Myocyte (in vitro differentiated cells): ENCODE measurements around the gene CAMKMT. TPM values are rescaled to one million over a fixed set of nuclear protein-coding genes. Genes with fewer than 3 reads are reported as not detected.

ENCODE experiments used
- DNase-seq: peaks from one replicate; pipeline ENCODE4 v3.0.0-alpha.2; 2012; ENCODE audit warnings: low read depth
- total RNA-seq: library from RNA; depleted of rRNA; stranded (reverse); fragments of >200 nt; gene quantifications from 2 replicates; pipeline ENCODE4 v1.2.3, GENCODE V29; 2014

Gene CAMKMT
- total RNA-seq, 1 donor from 2014 or later = 12.2 TPM

DNA sequence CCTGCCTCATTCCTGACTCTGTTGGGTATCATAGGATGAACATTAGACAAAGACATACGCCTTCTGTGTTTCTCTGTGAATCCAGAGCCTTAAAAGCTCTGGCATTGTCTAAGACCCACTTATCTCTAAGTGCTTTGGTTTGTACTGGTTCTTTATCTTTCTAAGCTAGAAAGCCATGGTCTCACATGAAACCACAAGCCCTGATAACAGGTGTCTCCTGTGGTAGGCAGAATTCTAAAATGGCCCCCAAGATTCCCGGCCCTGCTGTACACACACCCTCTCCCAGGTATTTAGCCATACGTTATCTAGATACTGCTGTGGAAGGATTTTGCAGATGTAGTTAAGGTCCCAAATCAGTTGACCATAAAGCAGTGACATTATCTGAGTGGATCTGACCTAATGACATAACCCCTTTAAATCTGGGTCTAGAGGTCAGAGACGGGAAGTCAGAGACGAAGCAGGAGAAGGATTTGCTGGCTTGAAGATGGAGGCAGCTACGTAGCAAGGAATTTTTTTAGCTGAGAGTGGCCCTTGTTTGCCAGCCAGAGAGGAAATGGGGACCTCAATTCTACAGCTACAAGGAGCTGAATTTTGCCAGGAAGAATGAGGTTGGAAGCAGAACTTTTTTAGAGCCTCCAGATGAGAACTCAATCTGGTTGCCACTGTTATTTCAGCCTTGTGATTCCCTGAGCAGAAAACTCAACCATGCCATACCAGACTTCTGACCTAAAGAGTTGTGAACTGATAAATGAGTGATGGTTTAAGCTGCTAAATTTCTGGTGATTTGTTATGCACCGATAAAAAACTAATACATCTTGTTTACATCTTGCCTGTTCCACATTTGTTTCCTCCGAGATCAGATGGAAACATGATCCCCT lies 186.7 kb downstream of the CAMKMT start:
- no peak for DNase-seq

DNA sequence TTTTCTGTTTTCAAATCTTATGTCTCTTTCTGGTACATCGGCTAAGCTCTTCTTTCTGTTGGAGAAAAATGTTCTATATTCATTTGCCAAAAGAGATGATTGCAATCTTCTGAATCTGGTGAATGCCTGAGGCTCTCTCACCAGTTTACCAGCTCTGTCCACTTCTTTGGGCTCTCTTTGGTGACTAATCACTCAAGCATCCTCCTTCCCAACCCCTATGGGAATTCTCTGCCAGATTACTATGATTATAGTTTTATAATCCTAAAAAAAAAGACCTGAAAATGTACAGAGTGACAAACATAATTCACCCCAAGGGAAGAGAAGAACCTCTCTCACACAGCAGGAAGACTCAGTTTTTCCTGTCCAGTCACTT lies 187.3 kb downstream of the CAMKMT start:
- DNase-seq = peak; percentile 75

DNA sequence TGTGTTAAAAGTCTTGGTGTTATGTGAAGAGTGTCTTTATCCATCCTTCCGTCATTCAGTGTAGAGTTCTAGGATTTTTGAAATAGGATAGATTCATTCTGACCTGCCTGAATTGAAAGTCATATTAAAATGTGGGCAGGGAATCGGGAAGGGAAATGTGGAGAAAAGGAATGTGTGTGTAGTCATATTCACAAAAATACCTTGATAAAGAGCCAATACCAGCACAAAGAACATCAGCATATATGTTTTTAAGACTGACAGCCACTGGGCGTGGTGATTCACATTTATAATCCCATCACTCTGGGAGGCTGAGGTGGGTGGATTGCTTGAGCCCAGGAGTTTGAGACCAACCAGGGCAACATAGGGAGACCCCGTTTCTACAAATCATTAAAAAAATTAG lies 188.1 kb downstream of the CAMKMT start:
- DNase-seq = no peak

DNA sequence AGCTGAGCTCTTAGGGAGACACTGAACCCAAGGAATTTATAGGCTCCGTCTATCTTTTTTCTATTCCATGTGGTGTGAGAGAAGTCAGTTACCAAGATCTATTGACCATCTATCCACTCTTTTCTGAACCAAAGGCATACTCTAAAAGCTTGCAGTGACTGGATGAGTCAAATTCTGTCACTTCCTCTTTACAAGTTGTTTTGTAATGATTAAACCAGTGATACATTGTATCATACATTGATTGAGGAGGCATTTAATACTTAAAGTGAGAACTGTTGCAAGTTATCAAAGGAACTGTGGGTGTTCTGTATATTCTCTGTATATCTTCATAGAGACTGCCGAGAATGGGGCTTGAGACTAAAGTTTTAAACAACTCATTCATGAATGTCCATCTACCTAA lies 188.8 kb downstream of the CAMKMT start:
- no peak for DNase-seq

DNA sequence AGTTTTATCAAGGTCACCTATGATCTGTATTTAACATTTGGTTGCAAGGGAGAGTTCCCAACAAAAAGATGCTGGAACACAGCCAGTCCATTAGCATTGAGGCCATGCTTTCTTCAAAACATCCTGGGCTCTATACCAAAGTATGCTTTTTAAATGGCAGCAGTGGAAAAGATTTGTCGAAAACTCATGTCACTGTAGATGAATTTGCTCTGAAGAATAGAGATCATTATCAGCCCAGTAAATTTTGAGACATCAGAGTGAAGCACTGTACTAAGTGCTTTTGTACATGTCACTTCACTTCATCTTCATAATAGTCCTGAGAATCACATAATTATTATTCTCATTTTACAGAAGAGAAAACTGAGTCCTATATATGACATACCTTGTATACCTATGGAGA lies 189.8 kb downstream of the CAMKMT start:
- no peak for DNase-seq

DNA sequence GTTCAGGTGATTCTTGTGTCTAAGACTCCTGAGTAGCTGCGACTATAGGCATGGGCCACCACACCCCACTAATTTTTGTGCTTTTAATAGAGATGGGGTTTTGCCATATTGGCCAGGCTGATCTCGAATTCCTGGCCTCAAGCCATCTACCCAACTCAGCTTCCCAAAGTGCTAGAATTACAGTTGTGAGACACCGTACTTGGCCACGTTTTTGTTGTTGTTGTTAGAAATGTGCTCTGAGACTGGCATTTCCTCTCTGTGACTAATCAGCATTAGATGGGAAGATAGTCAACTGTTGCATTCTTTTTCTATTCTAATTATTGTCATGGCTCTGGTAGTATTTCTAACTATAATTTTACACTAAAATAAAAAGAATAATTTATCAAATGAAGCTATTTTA lies 191.7 kb downstream of the CAMKMT start:
- peak; percentile 80 for DNase-seq

DNA sequence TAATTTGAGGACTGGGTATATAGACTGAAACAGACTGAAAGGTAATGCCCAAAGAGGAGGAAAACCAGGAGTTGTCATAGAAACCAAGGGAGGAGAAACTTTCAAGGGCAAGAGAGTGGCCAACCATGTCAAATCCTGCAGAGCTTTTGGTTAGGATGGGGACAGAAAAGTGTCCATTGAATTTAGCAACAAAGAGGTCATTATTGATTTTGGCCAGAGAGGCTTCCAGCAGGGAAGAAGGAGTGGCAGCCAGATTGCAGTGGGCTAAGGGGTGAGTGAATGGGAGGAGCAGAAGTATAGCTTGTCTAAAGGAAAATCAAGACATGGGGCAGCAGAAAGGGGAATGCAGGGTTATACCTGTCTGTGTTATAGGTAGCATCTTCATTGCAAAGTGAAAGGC lies 194.0 kb downstream of the CAMKMT start:
- DNase-seq = no peak

DNA sequence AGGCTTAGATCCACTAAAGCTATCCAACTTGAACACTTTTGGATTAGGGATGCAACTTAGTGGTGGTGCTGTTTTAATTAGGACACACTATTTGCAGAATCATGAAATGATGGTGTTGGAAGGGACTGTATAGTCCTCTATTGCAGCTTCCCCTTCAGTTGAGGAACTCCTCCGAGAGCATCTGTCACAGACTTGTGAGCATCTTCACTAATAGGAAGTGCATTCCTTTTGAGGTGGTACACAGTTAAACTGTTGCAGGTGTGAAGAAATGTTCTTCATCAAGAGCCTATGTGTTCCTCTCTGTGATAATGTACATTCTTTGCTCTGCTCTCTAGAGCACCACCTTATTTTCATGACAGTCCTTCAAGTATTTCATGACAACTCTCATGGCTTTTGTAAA lies 197.4 kb downstream of the CAMKMT start:
- no peak for DNase-seq

DNA sequence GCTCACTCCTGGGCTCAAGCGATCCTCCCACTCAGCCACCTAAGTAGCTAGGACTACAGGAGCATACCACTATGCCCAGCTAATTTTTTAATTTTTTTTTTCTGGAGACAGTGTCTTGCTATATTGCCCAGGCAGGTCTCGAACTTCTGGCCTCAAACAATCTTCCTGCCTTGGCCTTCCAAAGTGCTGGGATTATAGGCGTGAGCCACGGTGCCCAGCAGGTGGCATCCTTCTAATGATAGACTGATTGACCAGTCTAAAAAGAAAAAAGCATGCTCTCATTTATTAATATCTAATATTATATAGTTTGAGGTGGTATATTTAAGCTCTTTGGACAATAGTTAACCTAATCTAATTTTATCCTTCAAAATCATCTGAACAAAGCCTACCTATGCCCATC lies 198.6 kb downstream of the CAMKMT start:
- DNase-seq = no peak

DNA sequence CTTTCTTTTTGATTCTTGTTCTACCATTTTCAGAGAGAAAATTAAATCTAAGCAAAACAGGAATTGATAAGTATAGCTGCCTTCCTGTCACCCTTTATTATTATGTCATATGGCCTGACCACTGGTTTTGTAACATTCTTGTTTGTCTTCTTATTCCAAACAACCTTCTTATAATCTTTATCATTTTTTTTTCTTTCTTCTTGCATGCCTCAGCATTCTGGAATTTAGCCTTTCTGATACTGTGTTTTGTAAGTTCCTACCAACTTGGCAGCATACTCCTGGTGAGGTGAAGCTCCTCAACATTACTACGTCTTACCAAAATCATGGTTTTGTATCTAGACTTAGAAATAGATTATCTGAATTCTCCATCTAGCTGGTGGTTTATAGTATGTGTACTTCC lies 199.2 kb downstream of the CAMKMT start:
- DNase-seq = no peak

DNA sequence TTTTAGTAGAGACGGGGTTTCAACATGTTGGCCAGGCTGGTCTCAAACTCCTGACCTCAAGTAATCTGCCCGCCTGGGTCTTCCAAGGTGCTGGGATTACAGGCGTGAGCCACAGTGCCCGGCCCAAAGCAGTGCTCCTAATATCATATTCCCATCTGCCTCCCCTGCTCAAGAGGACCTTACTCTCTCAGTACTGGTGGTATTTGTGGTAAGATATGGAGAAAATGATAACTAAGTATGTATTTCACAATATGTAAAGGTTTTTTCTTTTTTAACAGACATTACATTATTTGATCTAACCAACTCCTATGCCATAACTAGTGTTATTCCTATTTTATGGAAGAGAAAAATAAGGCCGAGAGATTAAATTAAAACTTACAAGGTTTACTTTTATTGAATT lies 201.0 kb downstream of the CAMKMT start:
- no peak for DNase-seq

DNA sequence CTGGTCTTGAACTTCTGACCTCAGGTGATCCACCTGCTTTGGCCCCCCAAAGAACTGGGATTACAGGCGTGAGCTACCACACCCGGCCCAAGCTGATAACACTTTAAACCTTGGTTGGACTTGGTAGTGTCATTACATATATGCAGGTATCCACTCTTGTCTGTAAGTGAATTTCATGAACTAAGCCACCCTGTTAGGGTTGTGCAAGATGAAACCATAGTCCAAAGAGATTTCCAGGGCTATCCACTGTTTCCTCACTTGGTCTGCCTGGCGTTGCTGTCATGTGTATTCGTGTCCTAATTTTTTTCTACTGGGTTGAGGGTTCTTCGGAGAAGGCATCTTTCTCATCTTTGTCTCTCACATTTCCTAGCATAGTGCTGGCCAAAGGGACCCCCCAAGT lies 203.0 kb downstream of the CAMKMT start:
- DNase-seq = no peak

DNA sequence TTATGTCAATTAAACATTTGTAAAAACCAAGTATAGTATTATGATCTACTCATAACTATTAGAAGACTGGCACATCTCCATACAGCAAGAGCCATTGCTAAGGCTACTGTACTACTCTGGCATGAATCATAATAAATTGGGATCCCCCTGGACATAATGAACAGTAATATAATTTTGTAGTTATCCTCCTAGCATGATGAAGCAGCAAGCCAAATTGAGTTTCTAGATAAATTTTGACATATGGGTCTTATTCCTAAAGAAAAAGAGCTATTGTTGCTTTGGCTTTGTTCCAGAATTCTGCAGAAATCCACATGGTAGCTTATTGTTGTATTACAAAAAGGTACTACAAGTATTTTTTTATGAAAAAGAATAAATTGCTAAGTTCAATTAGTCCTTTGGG lies 204.3 kb downstream of the CAMKMT start:
- DNase-seq = no peak

DNA sequence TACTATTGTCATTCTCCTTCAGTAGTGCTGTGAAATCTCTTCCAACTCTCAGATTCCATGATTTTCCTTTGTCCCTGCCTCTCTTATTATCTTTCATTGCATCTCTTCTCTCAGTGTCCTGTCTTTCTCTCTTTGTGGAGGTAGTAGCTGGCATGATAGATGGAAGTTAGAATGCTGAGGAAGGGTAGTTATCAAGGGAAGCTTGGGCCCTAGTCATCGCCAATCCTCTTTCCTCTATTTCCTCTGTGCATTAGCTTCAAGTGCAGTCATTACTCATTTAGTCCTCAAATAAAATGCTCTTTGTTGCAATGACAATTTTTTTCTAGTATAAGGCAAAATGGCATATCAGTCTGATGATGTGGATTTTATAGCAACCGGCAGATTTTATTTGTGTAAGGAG lies 207.7 kb downstream of the CAMKMT start:
- no peak for DNase-seq

DNA sequence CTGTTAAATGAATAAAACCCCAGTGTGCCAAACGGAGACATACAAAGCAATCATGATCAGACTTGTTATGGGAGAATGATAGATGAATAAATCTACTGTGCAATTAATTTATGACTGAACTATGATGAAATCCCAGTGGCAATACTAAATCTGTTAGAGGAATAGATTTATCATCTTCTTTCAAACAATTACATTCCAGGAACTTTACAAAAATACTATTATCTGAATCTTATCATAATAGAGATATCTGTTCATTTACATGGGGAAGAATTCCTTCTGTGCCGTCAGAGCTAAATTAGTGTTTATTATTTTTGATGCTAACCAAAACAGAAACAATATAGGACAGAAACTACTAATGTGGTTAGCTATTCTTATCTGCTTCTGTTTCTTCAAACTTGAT lies 208.5 kb downstream of the CAMKMT start:
- no peak for DNase-seq

DNA sequence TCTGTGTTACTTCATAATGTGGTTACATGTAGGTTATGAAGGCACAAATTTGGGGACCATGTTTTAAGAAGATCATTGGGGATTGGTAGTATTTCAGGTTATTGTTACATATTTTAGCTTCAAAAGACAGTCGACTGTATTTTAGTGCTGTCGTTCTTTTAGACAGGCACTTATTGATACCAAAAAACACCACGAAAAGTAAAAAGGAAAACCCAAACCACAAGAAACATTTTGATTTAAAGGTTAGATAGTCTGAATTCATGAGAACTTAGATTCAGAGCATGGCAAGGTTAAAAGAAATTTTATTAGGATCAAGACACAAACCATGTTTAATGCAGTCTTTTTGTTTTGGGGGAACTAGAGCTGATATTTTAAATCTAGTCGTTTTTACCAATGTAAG lies 209.0 kb downstream of the CAMKMT start:
- no peak for DNase-seq

DNA sequence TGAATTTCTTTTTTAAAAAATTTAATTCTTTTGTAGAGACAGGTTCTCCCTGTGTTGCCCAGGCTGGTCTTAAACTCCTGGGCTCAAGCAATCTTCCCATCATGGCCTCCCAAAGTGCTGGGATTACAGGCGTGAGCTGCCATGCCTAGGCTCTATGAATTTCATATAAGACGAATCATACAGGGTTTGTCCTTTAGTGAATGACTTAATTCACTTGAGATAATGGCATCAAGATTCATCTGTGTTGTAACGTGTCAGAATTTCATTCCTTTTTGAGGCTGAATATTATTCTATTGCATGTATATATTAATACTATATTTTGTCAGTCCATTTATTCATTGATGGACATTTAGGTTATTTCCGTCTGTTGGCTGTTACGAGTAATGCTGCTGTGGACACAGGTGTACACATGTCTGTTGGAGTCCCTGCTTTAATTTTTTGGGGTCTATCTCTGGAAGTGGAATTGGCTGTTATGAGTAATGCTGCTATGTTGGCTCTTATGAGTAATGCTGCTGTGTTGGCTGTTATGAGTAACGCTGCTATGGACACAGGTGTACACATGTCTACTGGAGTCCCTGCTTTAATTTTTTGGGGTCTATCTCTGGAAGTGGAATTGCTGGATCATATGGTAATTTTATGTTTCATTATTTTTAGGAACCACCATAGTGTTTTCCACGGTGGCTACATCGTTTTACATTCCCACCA lies 210.6 kb downstream of the CAMKMT start:
- DNase-seq = peak; percentile 66

DNA sequence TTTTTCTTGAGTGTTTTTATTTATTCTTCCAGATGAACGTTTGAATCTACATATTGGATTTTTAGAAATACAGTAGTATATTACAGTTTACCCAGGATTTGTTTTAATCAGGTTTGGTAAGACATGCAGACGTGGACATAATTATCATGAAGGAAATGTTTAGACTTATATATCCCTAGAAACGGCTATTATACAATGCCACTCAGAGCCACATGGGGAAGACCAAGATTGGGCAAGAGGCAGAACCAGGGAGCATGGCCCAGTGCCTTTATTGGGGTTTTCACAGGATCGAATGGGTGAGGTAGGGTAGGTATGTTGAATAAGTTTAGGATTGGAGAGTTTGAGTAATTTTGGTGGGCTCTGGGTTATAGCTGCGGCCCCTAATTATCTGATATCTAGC lies 212.2 kb downstream of the CAMKMT start:
- DNase-seq = no peak

DNA sequence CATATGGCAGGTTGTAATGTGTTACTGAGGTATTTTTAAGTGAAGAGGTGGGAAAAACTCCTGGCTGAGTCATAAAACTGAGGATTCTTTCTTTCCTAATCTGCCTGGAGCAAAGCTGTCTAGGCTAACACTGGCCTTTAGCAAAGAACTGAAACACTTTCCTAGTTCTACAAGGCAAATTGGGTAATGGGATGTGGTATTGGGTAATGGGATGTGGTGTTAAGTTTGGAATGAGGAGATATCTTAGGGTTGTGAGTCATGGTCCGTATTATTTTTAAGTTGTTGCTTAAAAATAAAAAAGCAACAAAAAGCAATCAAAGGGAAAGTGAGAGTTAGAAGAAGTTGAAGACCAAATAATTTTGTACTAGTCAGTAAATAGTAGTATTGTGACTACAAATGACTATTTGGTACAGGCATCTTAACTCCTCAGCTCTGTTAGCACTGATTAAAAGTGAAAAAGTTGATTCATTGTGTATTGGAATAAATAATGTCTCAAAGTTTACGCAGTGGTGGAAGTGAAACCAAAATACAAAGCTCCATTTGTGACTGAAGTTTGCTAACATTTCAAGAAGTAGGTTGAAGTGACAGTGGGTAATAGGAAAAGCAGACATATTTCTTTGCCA lies 216.8 kb downstream of the CAMKMT start:
- peak; percentile 27 for DNase-seq

DNA sequence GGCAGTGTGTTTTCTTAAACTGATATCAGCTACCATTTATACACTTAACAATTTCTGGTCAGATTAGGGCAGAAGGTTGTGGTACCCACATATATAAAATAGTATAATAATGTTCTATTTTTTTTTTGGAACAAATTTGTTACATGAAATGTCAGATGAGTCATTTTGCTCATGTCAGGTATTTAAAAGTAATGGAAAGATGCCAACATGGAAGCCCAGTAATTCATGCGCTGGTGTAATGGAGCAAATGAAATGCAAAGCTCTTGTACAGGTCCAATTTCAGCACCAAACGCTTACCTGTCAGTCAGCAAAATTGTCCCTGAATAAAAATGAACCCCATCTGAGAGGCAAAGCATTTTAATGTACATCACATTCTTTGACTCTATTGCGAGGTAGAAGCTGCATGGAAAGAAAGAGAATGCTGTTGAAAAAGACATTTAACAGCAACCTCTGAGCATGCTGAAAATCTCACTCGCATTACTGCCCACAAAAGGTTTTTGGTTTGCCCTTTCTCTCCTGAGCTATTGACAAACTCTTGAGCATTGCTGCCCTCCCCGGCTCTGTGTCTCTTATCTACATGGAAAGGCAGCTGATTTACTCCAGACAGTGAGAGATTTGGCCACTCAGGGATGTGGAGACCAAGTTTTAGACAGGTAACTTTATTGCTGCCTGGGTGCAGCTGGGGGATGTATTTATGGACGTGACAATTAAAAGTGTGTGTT lies 217.5 kb downstream of the CAMKMT start:
- DNase-seq = no peak

DNA sequence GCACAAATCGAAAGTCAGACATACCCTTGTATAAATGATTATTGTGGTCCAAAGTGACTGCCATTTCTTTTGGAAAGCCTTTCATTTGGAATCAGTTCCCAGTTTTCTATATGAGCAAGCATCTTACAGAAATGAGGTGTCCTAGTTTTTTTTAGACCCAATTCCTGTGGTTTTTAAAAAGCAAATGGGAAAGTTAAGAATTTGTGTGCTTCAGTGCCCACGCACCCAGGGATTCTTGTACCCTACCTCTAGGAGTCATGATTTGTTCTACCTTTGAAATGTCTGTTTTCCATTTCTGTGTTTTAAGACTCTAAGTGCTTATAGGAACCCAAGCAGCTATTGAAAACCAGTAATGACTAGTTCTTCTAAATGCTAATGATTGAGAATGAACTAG lies 218.1 kb downstream of the CAMKMT start:
- DNase-seq = no peak
